Hepatocyte (in vitro differentiated cells): ENCODE measurements around the gene TET2.

Experiments used
- EZH2 ChIP-seq: fragments of 200-600 bp; sonication (generic); IDR thresholded peaks from 2 replicates; pipeline ENCODE4 v1.6.1; 2016; ENCODE audit warnings: antibody characterized with exemption, mild to moderate bottlenecking, borderline replicate concordance
- EZH2phosphoT487 ChIP-seq: fragments of 200-600 bp; sonication (generic); IDR thresholded peaks from one replicate; pipeline ENCODE4 v1.6.1; 2018; ENCODE audit warnings: antibody characterized with exemption, mild to moderate bottlenecking, low read depth, moderate library complexity; ENCODE audit not compliant: unreplicated experiment, severe bottlenecking
- TF ChIP-seq, protein P1 (sequence below): fragments of 200-600 bp; sonication (generic); IDR thresholded peaks from 2 replicates; pipeline ENCODE4 v1.5.1; 2016; ENCODE audit warnings: antibody characterized with exemption, mild to moderate bottlenecking; ENCODE audit not compliant: poor library complexity

- TF ChIP-seq, protein P1, sequence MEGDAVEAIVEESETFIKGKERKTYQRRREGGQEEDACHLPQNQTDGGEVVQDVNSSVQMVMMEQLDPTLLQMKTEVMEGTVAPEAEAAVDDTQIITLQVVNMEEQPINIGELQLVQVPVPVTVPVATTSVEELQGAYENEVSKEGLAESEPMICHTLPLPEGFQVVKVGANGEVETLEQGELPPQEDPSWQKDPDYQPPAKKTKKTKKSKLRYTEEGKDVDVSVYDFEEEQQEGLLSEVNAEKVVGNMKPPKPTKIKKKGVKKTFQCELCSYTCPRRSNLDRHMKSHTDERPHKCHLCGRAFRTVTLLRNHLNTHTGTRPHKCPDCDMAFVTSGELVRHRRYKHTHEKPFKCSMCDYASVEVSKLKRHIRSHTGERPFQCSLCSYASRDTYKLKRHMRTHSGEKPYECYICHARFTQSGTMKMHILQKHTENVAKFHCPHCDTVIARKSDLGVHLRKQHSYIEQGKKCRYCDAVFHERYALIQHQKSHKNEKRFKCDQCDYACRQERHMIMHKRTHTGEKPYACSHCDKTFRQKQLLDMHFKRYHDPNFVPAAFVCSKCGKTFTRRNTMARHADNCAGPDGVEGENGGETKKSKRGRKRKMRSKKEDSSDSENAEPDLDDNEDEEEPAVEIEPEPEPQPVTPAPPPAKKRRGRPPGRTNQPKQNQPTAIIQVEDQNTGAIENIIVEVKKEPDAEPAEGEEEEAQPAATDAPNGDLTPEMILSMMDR, result no peak
- TF ChIP-seq EZH2 (no peak), EZH2phosphoT487 (no peak)
Measured at GRCh38 chr4:105232374-105232773, 85.7 kb downstream of the TET2 start.
